AG08395 (cell line): ENCODE measurements around the gene FCHSD1.

Source experiments
- DNase-seq: peaks from one replicate; pipeline ENCODE4 v3.0.0; 2012; ENCODE audit warnings: mixed read lengths, low spot score

Gene FCHSD1

DNA sequence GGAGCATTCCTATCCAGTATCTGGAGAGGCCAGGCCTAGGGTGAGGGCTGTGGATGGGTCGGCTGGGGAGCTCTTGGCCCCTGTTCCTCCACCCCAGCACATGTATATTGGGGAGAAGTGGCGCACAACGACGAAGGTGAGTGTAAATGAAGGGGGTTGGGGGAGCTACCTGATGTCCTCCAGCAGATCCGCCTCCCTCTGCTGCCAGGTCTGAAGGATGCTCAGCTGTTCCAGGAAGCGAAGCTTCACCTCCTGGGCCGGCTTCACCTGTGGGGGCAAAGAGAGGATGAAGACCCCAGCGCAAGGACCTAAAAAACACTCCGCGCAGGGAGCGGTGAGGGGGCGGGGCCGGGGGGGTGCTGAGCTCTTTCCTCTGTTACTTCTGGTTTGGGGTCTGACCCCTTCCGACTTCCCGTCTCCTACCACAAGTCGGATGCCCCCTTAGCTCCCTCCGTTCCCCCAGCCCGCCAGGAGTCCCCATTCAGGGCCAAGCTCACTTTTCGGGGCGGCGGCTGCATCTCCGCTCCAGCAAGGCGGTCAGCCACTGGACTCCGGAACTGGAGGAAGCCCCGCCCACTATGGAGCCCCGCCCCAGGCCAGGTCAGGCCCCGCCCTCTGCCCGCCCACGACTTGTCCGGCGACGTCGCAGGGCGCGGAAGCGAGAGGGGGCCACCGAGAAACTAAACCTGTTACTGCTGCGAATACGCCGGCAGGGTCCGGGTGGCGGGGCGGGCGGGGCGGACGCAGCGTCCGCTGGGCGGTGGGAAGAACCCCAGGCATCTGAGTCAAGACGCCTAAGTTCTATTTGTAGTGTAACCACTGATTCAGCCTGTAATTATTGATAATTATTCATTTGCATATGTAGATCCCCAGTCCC, at the start of gene FCHSD1:
Gene FCHSD1, minus strand, starts transcription at position 568 of the 877 bp plus-strand sequence. Its CDS starts 50 bp downstream, at position 518.
- peak; percentile 98 for DNase-seq

DNA sequence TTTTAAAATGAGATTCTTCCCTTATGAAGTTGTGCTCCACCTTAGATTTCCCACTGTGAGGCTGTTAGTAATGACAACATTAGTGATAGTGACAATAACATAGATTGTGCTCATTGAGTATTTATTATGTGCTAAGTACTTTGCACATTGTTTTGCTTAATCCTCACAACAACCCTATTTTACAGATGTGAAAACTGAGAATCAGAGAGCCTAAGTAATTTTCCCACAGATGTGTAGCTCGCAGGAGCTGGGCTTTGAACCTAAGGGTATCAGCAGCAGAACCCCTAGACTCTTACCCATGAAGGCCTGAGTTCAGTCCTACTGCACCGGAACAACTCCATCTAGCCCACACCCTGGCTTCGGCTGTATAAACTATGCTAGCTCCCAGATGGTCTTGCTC, 46.4 kb upstream of the FCHSD1 start:
- DNase-seq, result no peak

DNA sequence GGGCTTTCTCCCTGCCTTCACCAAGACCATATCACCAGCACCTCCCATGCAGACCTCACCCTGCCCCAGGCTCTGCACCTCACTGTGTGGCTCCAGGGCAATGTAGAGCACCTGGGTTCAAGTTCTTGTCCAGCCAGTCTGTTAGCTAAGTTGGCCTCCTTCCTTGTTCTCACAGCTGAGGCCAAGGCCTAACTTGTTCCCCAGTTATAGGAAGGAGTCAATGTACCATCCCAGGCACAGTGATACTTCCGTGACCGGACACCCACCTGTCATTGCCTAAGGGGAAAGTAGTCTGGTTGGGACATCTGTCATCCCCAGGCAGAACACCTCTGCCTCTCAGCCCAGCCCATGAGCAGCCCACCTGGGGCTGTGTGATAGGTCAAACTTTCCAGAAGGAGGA, 45.2 kb upstream of the FCHSD1 start:
- no peak for DNase-seq

DNA sequence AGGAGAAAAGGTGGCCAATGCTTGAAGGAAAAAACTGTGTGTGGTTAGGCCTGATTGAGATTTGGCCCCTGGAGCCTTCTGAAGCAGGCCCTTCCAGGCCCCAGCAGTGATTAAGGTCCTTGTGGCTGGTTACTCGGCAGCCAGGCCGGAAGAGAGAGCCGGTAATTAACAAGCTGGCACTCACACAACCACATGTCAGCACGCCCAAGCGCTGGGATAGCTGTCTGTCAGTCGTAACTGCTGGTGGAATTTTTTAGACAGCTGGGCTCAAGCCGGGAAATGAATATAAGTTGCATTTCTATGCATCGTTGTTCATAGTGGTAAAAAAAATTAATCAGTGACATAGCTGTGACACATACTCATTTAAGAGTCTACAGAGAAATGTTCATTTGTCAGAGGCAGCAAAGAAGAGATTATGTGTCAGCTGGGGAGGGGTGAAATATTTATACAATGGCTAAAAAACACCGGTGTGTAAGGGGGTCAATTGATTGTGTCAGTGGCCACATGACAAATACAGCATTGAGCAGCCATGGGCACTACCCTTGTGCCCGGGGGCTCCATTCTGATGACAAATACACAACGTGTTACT, 44.5 kb upstream of the FCHSD1 start:
- peak; percentile 20 for DNase-seq

DNA sequence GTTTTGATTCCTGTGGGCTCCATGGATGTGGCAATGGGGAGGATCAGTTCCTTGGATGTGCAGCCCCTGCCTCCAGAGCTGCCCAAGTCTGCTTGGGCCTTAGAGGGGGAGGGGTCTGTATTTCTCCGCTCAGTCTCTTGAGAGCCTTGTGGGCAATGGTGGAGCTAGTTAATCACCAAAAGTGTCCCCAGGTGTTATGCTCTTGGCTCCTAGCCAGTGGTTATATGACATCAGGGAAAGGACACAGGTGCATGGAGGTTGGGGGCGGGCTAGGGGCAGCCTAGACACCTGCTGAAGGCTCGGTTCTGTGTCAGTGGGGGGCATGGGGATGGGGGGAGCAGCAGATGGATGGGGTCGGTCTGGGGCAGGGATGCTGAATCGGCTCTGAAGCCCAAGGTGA, 43.3 kb upstream of the FCHSD1 start:
- no peak for DNase-seq

DNA sequence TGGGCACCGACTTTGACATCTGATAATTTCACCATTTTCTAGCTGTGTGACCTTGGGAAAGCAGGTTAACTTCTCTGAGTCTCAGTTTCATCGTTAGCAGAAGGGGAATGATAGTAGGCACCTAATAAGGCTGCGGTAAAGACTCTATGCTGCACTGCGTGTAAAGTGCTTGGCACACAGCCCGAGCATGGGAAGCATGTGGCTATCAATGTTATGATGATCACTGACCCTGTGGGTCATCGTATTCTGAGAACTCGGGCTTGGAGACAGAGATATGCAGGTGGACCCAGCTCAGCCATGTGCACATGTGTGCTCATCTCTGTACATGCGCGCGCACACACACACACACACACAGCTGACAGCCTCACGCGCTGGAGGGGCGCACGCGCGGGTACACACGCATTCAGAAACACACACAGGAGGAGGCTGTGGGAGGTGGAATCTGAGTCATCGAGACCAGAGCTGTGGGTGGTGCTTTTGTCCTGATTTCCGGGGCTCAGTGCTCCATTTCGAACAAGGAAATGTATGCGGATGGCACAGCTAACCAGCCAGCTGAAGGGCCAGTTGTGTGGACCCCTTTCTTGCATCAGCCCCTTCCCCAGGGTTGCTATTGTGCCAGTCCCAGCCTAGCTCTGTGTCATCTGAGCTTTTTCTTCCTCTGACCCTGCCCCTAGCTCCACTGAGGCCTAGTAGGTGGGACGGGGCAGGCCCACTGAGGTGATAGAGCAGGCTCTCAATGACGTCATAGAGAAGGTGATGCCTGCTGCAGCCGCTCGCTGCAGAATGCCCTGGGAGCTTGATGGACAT, 41.9 kb upstream of the FCHSD1 start:
- DNase-seq, result no peak

GRCh38 chr5:141692533-141692888, 41.3 kb upstream of the FCHSD1 start:
- DNase-seq, result no peak

DNA sequence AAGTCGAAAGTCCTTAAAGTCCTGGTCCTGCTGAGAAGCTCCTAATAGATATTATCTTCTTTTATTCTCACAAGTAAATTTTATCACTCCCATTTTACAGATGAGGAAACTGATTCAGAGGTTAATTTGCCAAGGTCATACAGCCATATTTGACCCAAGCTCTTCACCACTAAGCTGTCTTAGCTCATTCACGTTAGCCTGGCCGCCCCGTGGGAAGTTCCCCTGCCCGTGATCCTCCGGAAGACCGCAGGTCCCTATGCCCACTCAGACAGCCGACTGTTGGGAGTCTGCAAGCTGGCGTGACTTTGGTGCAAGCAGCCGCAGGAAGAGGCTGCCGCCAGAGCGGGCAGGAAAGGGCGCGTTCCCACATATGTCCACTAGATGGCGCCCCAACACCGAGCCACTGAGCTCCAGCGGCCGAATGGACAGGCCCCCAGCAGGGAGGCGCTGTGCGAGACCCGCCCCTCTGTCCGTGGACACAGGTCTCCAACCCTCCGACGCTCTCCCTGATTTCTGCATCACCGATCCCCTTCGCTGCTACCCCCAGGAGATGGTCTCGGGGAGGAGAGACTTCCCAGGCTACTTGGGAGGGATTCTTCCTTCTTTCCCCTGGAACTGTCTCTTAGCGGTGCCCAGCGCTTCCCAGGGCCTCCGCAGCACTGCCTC, 40.8 kb upstream of the FCHSD1 start:
- peak; percentile 87 for DNase-seq

DNA sequence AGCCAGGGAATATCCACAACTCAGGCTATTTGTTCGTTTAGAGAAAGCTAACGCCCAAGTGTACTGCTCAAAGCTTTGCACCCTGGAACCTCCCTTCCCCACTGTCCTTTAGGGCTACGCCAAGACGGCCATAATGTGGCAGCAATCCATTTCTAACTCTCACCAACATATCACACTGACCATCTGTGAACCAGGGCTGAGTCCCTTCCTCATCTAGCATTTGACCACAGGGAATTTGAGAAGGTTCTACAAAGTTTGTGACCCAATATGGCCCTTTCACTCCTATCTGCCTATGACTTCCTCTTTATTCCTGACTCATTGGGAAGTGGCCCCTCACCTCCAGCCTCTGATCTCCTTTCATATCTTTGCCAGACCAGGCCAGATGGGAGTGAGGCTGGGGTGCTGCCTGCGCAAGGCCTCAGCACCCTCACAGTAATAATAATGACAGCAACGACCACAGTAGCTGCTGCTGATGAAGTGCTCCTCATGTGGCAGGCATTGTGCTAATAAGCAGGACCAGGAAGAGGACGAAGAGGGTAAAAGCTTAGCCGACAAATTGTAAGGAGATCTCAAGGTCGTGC, 40.2 kb upstream of the FCHSD1 start:
- no peak for DNase-seq

DNA sequence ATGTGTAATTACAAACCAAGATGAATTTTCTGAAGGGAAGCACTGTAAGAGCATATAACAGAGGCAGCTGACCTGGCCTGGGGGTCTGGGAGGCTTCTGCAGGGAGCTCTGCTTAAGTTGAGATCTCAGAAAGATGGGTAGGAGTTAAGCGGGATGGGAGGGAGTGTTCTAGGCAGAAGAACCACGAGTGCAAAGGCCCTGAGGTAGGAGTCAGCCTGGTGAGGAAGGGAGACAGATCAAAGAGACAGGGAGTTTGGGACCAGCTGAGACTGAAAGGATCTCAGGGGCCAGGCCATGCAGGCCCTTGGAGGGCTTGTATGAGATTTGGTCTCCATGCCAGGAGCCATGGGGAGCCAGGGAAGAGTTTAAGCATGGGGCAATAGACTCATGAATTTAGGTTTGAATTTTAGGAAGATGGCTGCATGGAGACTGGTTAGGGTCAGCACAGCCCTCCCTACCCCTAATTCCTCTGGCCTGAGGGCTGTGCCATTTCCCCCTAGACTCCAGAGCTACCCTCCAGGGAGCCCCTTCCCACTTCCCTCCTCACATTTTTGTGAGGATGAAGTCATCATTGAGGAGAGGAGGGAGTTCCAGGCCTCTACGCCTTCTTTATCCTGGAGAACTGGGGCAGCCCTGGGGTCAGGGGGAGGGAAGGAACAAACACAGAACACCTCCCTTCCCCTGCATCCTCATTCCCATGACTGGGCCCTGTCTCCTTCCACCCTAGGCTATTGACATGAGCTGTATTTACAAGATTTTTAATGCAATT, 35.6 kb upstream of the FCHSD1 start:
- no peak for DNase-seq

- DNase-seq, result no peak
Measured at GRCh38 chr5:141685591-141685990, 34.4 kb upstream of the FCHSD1 start.

DNA sequence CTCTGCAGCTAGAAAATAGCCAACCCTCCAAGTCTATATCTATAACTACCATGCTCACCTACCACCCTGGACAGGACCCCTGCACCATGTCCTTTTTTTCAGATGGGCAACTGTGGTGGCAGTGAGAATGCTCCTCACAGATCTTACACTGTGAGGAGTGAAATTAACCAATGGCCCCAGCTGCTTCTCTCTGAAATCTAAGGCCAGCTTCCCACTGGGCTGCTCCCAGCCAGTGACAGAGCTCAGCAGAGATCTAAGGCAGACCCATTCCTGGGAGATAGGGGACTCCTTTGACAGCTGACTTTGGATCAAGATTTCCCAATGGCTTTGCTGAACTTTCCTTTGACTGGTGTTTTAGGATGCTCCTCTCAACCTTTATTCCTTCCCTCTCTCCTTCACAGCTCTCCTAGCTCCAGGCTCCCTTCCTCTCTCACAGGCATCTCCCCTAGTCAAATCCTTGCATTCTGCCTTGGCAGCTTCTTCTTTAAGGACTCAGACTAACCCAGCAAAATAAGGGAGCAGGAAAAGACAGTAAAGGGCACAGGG, 32.5 kb upstream of the FCHSD1 start:
- DNase-seq, result no peak

GRCh38 chr5:141681695-141682641, 30.8 kb upstream of the FCHSD1 start, which contains the start of gene ARAP3:
Gene ARAP3, minus strand, starts transcription at chr5:141682230. Its CDS starts 1,744 bp downstream, at chr5:141680486.
- peak; percentile 90 for DNase-seq

- DNase-seq, result no peak
Measured at GRCh38 chr5:141681295-141681694, 30.1 kb upstream of the FCHSD1 start.

GRCh38 chr5:141680751-141681201, 29.6 kb upstream of the FCHSD1 start:
- DNase-seq, result no peak

DNA sequence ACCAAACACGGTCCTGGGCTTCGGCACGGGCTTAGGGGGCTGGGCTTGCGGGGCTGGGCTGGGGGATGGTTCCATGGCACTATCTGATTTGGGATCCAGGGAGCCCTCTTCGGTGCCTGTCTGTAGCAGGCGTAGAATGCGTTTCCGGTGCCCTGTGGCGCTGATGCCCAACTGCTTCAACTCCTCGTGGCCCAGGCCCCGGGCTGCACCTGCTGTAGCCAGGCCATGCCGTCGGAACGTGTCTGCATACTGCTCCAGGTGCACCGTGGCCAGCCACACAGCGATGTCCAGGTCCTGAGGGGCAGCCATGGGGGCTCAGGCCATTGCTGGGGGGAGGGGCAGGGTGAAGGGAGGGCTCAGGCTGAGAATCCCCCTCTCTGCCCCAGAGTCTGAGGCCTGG, 29.0 kb upstream of the FCHSD1 start:
- DNase-seq, result no peak

GRCh38 chr5:141677415-141677814, 26.2 kb upstream of the FCHSD1 start:
- no peak for DNase-seq

- DNase-seq, result no peak
Measured at GRCh38 chr5:141675672-141676071, 24.5 kb upstream of the FCHSD1 start.

DNA sequence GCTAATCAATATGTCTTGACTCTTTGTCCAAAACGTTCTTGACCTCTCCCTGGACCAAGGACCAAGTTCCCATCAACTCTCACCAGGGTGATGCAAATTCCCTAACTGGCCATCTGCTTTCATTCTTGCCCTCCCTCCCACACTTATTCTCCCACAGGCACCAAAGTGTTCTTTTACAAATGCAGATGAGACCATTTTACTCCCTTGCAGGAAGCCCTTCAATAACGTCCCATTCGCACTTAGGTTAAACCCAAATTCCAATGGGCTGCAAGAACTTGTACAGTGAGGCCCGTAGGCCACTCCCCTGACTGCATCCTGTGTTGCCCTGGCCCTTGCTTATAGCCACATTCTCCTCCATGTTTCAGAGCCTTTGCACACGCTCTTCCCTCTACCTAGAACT, 23.5 kb upstream of the FCHSD1 start:
- DNase-seq, result no peak
